GM11168 (cell line): Measurements from ENCODE around the gene WDR48.

Experiments used
- in situ Hi-C: fragments of 300-500 bp; cut with MboI; formaldehyde crosslinking; loops from one replicate; pipeline ENCODE4 v1.12.0; 2022; ENCODE audit warnings: low sequenced_read_pairs; ENCODE audit not compliant: unreplicated experiment

The WDR48 gene

DNA sequence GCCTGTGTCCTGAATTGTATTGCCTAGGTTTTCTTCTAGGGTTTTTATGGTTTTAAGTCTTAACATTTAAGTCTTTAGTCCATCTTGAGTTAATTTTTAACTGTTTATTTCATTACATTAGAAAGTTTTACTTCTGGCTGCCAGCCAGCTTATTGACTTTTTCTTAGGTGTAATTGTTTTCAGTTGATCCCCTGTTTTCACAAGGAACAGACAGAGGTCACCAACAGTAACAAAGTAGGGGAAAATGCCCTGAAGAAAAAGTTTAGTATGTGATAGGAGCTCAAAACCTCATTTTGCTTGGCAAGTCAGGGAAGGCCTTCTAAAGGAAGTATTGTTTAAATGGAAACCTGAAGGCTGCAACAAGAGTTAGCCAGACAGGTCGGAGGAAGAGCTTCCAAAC, 10.4 kb downstream of the WDR48 start:
- in situ Hi-C loops = no loop called here

DNA sequence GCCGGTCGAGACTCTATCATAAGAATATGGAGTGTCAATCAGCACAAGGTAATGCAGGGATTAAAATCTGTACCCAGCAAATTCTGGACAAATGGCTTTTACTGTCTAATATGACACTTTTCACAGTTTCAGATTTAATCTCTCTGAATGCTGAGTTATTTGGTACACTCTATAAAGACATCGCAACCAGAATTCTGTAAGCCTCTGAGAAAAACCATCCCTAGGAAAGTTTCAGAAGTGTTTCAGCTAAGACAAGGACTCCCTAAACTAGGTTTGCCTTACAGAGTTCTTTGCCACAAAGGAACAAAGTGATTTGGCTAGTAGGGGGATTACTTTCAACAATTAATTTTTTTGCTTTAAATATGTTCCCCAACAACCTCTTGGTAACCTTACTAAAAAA, 11.3 kb downstream of the WDR48 start:
- in situ Hi-C loops = no loop called here

DNA sequence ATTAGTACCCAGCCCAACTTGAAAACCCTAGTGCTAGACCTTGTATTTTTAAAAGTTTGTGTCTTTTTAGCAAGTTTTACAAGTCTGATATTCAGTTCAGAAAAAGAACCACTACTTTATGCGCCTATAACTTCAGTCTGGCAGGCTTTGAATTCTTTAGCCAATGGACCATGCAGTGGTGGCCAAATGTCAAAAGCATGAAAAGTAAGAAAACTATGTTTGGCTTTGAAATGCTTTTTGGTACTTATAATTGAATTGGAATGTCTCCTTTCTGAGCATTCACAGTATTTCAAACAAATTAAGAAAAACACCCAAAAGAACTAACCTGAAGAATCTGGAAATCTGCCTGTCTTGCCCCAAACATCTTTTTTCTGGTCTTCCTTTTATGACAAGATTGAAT, 12.8 kb downstream of the WDR48 start:
- in situ Hi-C loops = no loop called here

DNA sequence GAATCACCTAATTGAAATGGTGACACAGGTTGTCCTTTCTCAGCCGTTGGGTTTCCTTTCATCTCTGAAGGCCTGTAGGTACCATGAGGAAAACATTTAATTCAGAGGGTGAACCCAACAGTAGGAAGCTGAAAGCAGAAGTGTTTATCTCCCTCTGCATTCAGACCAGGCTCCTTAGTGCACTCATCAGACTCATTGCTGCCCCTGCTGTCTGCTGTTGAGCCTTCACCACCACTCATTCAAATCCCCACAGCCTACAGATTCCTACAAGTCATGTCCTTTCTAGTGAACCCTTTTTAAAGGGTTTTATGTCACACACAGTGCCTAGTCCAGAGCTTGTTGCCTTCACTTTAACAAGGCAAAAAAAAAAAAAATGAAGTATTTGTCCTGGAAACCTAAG, 13.4 kb downstream of the WDR48 start:
- in situ Hi-C loops = no loop called here

DNA sequence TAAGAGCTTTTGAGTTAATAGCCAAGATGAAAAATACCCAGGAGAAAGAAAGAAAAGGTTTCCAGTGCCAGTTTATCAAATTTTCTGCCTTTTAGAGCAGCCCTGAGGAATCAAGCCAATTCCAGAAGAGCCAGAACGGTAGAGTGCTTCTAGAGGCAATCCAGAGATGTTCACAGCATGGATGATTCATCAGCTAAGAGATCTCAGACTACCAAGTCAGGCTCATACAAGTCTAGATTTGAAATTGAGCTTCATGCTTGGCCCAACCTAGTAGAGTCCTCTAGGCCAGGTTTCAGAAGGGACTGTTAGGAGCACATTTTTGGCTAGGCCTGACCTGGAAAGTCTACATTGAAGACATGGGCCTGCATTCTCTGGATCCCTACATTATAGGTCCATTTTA, 15.5 kb downstream of the WDR48 start:
- in situ Hi-C loops = no loop called here

DNA sequence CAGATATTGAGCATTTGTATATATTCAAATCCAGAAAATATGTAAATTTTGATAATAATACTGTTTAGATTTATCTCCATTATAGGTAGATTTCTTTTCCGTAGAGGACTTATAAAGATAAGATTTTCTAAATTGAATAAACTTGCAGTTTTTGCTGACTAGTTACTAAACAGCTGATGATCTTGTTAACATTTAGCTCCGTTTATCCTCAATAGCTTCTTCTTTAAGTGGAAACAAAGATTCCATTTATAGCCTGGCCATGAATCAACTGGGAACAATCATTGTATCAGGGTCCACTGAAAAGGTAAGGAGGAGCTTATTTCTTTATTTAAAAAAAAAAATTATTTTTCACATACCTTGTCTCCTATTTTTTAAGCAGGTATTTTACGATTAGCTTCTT, 16.7 kb downstream of the WDR48 start:
- in situ Hi-C loops = no loop called here

DNA sequence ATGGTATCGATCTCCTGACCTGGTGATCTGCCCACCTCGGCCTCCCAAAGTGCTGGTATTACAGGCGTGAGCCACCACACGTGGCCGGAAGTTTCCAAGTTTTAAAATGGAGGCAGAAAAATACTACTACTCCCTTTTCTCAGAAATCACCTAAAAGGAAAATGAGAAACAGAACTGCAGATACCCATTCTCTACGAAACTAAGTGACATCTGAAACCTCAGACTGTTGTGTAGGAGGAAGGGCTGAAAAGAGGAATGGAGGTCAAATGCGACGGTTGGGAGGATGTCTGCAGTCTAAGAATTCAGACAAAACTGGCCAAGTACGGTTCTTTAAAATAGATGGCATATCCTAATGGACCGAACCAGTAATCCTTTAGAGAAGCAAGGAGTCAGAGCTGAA, 24.1 kb downstream of the WDR48 start:
- in situ Hi-C loops = loop anchor here (25.0 kb wide), 1 partner anchor 211 kb away; the partner anchor contains the start of gene CX3CR1

DNA sequence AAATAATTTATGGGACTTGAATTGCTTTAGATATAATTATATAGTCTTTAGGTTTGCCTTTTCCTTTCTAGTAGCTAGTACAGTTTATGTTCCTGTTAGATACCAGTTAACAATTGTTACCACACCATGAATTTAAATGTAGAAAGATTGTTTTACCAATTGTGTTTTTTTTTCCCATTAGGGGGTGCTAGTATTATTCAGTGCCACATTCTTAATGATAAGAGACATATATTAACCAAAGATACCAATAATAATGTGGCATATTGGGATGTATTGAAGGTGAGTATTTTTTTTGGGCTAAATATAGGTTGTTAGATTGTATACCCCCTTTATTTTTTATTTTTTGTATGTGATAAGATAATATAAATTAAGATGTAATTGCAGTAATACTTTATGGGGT, 27.7 kb downstream of the WDR48 start:
- in situ Hi-C loops = loop anchor here (25.0 kb wide), 1 partner anchor 208 kb away; the partner anchor contains the start of gene CX3CR1

DNA sequence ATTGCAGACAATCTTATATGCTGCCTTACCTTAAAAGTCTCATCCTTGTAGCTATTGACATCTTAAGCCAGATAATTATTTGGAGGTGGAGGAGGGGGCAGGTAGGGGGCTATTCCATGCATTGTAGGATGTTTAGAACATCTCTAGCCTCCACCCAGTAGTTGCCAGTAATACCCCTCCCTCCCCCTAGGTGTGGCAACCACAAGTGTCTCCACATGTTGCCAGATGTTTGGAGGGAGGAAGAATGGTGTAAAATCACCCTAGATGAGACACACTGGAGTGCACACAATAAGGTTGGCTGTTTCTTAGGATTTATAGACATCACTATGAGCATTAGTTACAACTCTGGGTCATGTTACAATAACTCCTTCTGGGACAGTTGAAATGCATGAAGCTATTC, 28.2 kb downstream of the WDR48 start:
- in situ Hi-C loops = loop anchor here (25.0 kb wide), 1 partner anchor 207 kb away; the partner anchor contains the start of gene CX3CR1

DNA sequence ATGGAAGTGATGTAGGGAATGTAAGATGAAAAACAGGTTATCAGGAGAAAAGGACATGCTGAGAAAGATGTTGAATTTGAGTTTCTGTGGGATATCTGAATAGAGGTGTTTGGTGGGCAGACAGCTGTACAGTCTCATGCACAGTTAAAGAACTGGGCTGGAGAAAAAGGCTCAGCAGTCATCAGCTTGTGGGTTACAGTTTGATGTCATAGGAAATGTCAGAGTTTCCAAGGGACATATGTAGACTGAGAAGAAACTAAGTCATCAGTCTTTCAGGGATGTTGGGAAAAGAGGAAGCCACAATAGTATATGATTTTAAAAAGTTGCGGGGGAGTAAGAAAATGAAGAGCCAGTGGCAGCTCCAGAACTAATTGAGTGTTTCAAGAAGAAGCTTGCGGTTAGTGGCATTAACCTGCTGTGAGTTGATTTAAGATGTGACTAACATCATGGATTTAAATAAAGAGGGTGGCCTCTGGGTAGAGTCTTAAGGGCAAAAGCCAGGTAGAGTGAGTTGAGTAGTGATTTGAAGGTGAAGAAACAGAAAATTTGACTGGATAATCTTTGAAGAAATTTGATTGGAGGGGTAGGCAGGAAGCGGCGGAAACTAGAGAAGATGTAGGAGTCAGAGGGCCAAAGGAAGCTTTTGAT, 31.0 kb downstream of the WDR48 start:
- in situ Hi-C loops = loop anchor here (25.0 kb wide), 1 partner anchor 205 kb away; the partner anchor contains the start of gene CX3CR1

DNA sequence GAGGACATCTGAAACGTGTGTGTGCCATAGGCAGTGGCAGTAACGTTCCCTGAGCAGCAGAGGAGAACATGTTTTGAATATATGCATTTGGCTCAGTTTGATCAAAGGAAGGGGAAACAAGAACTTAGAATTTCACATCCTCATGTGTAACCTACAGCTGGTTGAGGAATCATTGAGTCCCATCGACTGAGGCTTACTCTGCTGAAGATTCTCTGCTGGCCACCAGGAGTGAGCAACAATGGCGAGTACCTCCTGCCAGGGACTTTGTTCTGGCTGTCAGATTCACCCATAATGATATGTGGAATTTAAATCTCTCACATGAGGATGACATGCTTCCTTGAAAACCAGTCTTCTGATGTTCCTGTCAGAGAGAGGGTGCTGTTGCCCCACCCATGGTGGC, 34.3 kb downstream of the WDR48 start:
- in situ Hi-C loops = loop anchor here (25.0 kb wide), 1 partner anchor 201 kb away; the partner anchor contains the start of gene CX3CR1

DNA sequence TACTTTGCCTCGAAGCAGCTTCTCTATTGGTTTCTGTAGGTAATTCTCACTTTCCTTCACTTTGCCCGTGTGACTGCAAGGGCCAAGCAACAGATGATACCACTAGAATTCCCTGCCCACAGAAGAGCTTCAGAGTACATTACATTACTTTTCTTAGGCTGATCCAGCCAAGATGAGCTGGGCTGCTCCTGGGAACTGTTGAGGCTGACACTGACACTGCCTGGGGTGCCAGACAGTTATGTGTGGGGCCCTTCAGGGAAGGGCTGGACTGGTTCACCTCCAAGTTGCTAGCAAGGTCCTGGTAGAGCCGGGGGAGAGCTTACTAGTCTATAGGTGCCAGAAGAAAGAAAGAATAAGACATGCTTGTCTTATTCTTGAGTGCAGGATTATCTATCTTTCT, 36.6 kb downstream of the WDR48 start:
- in situ Hi-C loops = loop anchor here (25.0 kb wide), 1 partner anchor 199 kb away; the partner anchor contains the start of gene CX3CR1

DNA sequence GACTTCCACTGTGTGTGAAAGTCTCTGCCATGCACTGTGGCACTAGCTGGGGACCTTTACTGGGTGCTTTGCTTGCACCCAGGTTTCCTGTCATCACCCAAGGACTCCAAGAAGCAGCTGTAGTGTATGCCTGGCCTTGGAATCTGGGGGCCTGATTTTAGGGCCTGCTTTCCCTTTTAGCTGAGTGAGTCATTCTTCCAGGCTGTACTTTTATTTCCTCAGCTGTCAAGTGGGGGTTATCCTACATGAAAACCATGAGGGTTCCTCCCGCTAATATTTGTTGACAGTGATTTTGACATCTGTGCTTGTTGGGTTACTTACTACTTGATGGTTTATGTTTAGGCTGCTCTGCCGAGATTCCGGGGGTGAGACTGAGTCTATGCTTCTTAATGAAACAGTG, 37.1 kb downstream of the WDR48 start:
- in situ Hi-C loops = loop anchor here (25.0 kb wide), 1 partner anchor 198 kb away; the partner anchor contains the start of gene CX3CR1

DNA sequence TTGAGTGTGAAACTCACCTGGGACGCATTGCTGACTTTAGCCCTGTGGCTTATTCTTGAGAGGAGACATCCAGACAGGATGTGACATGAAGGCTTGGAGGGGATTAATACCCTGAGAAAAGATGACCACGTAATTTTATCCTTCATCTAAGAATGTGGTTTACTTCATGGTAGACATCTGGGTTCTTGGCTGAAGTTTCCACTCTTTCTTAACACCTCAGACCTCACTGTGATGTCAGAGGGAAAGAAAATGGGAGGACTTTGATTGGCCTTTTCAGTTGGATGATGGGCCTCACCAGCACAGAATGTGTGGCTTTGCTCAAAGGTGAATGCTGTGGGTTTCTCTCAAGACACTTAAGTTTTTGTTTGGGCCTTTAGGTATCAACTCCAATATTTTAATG, 39.1 kb downstream of the WDR48 start:
- in situ Hi-C loops = loop anchor here (25.0 kb wide), 1 partner anchor 196 kb away; the partner anchor contains the start of gene CX3CR1

DNA sequence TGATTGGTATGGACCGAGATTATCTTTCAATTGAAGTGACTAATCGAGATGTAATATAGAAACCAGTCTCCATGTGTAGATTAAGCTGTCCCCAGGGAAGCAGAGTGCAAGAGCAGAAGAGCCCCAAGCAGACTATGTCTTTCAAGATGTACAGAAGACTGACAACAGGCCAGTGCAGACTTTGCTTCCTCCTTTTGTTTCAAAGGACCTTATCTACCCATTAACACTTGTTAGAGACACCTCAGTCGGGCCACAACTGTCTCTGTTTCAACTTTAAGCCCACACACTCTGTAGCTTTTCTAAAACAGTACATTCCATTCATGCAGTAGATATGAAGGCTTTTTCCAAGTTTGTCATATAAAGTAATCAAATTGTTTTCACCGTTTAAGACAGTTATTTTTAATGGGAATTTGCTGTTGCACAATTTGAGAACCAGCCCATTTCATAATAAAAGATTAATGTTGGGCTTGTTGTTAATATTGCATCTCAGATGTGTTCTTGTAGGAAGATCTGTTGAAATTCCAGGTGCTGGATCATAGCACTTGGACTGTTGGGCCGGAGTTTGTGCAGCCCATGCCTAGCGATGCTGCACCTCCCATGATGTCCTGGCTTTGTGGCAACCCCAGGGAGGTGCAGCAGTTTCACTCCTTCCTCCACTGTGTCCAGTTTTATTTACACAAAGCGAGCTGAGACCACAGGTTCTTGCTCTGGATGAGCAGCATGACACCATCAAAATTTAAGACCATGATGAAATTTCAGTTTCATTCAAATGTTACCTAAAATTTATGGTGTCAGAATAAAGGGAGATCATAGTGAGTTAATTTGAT, 43.2 kb downstream of the WDR48 start:
- in situ Hi-C loops = loop anchor here (25.0 kb wide), 1 partner anchor 192 kb away; the partner anchor contains the start of gene CX3CR1

DNA sequence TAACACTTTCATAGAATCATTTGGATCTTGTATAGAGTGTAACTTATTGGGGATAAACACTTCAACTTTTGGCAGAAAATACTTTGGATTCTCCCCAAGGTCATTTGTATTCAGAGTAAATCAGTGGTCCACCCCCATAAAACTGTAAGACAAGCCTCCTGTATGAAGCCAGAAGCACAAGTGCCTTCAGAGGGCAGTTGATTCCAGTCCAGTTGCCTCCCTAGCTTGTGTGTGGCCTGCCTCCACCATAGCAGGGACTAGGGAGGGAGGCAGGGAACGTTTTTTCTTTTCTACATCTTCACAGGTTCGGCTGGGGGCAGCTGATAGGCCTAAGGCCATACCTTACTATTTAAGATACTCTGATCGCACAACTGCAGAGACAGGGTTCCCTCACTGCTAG, 44.0 kb downstream of the WDR48 start:
- in situ Hi-C loops = loop anchor here (25.0 kb wide), 1 partner anchor 192 kb away; the partner anchor contains the start of gene CX3CR1

DNA sequence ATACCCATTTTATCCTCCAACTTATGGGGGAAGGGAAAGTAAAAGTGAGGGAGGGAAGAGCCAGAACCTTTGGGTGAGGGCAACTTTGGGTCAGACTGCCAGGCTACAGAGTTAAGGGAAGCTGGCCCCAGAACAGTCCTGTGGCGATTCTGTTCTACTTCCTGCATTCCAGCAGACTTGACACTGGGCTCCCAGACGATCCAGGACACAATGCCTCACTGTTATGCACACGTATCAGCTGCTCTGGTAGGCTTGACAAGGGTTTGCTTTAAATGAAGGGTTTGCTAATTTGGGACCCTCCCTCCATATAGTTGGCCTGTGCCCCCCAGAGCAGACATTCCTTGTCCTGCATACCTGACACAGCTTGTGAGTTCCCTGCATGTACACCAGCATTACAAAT, 45.0 kb downstream of the WDR48 start:
- in situ Hi-C loops = loop anchor here (25.0 kb wide), 1 partner anchor 191 kb away; the partner anchor contains the start of gene CX3CR1

DNA sequence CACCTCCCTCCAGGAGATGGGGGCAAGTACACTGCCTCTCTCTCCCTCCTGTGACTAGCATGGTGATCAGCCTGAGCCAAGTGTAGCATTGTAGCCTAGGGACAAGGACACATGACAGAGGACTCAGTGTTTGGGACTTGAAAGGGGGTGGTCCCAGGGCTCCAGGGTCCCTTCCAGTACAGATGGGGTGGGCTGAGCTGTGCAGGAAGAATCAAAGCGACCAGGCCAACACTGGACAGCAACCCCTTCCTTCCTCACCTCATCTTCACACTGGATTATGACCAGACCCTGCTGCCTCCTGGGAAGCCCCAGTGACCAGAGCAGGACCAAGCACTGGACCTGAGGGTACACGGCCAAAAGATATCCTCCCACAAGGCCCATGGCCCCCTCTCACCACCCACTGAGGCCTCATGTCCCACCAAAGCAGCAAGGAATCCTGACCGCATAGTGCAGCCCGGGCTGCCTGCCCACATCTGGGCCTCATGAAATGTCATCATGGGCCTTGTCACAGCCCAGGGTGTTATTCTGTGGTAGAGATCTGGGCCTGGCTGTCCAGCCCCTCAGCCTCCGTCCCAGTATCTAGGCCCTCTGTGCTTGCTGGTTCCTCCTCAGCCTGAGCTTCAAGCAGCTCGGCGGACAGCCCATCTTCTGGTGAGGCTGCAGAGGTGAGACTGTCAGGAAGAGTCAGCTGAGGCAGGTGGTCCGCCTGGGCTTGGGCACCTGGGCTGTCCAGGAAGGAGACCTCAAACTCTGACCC, 46.1 kb downstream of the WDR48 start:
- in situ Hi-C loops = loop anchor here (25.0 kb wide), 1 partner anchor 189 kb away; the partner anchor contains the start of gene CX3CR1

DNA sequence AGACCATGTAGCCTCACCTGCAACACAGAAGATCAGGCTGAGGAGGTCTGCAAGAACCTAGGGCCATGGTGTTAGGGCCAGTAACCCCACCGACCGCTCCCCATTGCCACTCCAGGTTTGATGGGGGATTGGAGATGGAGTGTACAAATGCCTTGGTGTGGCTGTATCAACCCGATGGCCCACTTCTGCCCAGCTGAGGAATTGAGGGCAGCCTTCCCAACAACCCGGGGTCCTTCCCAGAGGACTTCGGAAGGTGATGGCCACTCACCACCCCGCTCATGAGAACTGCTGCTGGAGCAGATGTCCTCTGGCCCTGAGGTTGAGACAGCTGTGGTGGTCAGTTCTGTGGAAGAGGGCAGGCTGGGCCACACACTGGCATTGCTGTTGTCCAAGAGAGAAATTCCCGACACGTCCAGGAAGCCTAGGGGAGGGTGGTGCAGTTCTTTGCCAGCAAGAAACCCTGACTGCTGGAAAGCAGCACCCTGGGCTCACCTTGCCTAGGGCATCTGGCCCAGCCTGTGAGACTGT, 46.7 kb downstream of the WDR48 start:
- in situ Hi-C loops = loop anchor here (25.0 kb wide), 1 partner anchor 189 kb away; the partner anchor contains the start of gene CX3CR1

DNA sequence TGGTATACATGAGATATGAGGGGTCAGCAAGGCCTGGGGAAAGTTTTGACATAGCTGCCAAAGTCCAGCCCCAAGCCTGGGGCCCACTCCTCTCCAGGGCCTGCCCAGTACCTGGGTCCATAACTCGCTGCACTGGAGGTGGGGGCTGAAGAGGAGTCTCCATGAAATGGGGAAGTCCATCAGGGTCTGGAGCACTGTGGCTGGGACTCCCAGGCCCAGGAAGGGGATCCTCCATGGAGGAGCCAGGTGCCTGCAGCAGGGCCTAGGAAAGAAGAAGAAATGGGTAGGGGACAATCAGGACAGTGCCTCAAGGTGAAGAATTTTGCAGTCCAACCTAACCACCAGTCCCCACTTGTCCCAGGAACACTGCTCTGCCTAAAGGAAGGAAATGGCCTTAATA, 47.4 kb downstream of the WDR48 start:
- in situ Hi-C loops = loop anchor here (25.0 kb wide), 1 partner anchor 188 kb away; the partner anchor contains the start of gene CX3CR1
